Occipital lobe (tissue), 2 donors: ENCODE results near the gene ZNF496. TPM values are rescaled to one million over a fixed set of nuclear protein-coding genes. Genes with fewer than 3 reads are reported as not detected.
"Not testable (repeated sequence)": the region's sequence is repeated elsewhere in the genome, so short reads cannot be mapped to it uniquely, and the experiment has no call there.

ENCODE experiments used
- DNase-seq: peaks from one replicate; lab custom pipeline; 2025; lab: John Stamatoyannopoulos, UW
- total RNA-seq: library from RNA; depleted of rRNA; stranded (reverse); fragments of >200 nt; gene quantifications from one replicate; pipeline ENCODE4 v1.2.3, GENCODE V29; 2014

Gene ZNF496
- total RNA-seq, 1 donor from 2014 or later: 18.6 TPM

- no peak for DNase-seq
Observed at GRCh38 chr1:247293047-247293446, 38.6 kb downstream of the ZNF496 start.

GRCh38 chr1:247291833-247292561, 39.7 kb downstream of the ZNF496 start:
- DNase-seq: no peak

GRCh38 chr1:247291161-247291560, 40.5 kb downstream of the ZNF496 start:
- DNase-seq: no peak

GRCh38 chr1:247290576-247290975, 41.1 kb downstream of the ZNF496 start:
- DNase-seq: no peak

GRCh38 chr1:247289274-247289892, 42.3 kb downstream of the ZNF496 start:
- DNase-seq: not testable (repeated sequence)

GRCh38 chr1:247288341-247288740, 43.3 kb downstream of the ZNF496 start:
- DNase-seq: no peak

GRCh38 chr1:247287460-247287859, 44.2 kb downstream of the ZNF496 start:
- DNase-seq: no peak

GRCh38 chr1:247286134-247286670, 45.5 kb downstream of the ZNF496 start:
- DNase-seq: no peak

GRCh38 chr1:247281001-247281574, 50.6 kb downstream of the ZNF496 start:
- no peak for DNase-seq

GRCh38 chr1:247277191-247277590, 54.5 kb downstream of the ZNF496 start:
- no peak for DNase-seq

- DNase-seq: no peak
Observed at GRCh38 chr1:247274605-247275256, 56.9 kb downstream of the ZNF496 start.

- DNase-seq: no peak
Observed at GRCh38 chr1:247273013-247273412, 58.7 kb downstream of the ZNF496 start.

- DNase-seq: no peak
Observed at GRCh38 chr1:247270003-247270402, 61.7 kb downstream of the ZNF496 start.

GRCh38 chr1:247269133-247269532, 62.5 kb downstream of the ZNF496 start:
- no peak for DNase-seq

- DNase-seq: no peak
Observed at GRCh38 chr1:247268390-247269045, 63.1 kb downstream of the ZNF496 start.

GRCh38 chr1:247266053-247266452, 65.6 kb downstream of the ZNF496 start:
- no peak for DNase-seq

- not testable (repeated sequence) for DNase-seq
Observed at GRCh38 chr1:247255772-247256171, 75.9 kb downstream of the ZNF496 start, which contains the start of gene VN1R5. Gene VN1R5, plus strand, starts transcription at chr1:247256072.

GRCh38 chr1:247247568-247247967, 84.1 kb downstream of the ZNF496 start:
- DNase-seq: no peak
